GM13976 (cell line): ENCODE data around the gene EID2B.

Experiments
- DNase-seq: peaks from one replicate; pipeline ENCODE4 v3.0.0; 2012; ENCODE audit warnings: low spot score
- CTCF ChIP-seq: IDR thresholded peaks from 2 replicates; pipeline ENCODE4 v1.5.1; 2012; ENCODE audit warnings: borderline replicate concordance, mild to moderate bottlenecking; ENCODE audit not compliant: insufficient read depth; ENCODE audit errors: extremely low read depth, missing control alignments, control extremely low read depth
- in situ Hi-C: fragments of 300-500 bp; cut with MboI; formaldehyde crosslinking; loops from one replicate; pipeline ENCODE4 v1.12.0; 2022; ENCODE audit warnings: low sequenced_read_pairs, mixed read lengths, inconsistent platforms; ENCODE audit not compliant: unreplicated experiment

EID2B gene

GRCh38 chr19:39512988-39513387, 19.7 kb downstream of the EID2B start:
- DNase-seq: no peak
- in situ Hi-C loops: no loop called here
- TF ChIP-seq CTCF: no peak

DNA sequence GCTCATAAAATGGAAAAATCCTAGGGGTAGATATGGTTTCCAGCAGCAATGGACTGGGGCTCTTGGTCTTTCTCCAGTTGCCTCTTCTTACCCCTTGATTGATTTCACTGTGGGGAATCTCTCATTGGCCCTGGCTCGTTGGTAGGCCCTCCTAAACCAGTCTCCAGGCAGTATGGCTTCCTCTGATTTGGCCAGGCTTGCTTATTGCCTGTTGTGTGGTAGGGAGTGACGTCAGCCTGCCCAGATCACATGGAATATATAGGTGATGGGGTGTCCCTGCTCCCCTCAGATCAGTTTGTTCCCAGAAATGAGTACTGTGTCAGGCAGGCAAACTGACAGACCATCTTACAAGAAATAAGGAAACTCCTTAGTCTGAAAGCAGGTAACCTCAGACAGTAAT, 23.4 kb downstream of the EID2B start:
- TF ChIP-seq CTCF: no peak
- no peak for DNase-seq
- in situ Hi-C loops: no loop called here

GRCh38 chr19:39508629-39509028, 24.0 kb downstream of the EID2B start:
- in situ Hi-C loops: no loop called here
- TF ChIP-seq CTCF: no peak
- no peak for DNase-seq

- no peak for TF ChIP-seq CTCF
- in situ Hi-C loops: no loop called here
- DNase-seq: no peak
Measured at GRCh38 chr19:39507715-39508364, 24.8 kb downstream of the EID2B start.

- in situ Hi-C loops: no loop called here
- peak; percentile 92 for DNase-seq
- TF ChIP-seq CTCF: no peak
Measured at GRCh38 chr19:39506944-39507714, 25.5 kb downstream of the EID2B start.

DNA sequence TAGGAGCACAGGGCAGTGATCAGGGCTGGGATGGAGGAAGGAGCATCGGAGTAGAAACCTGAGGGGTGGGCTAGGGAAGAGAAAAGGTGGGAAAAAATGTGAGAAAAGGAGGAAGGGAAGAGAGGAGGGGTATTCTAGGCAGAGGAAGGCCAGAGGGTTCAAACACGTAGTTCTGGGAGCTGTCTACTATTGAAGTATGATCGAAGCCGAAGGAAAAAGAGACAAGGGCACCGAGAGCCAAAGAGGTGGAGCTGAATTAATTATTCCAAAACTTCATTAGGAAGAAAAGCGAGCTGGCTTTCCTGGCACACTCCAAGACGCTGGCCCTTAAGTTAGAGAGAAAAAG, 26.1 kb downstream of the EID2B start:
- no peak for DNase-seq
- in situ Hi-C loops: no loop called here
- no peak for TF ChIP-seq CTCF
